GM18868 (cell line): ENCODE results near the gene ODC1.

Source experiments
- ATAC-seq: cut with Tn5 transposase; IDR thresholded peaks from one replicate; pipeline ENCODE4 v1.9.1; 2021; ENCODE audit warnings: mild to moderate bottlenecking, moderate library complexity; ENCODE audit not compliant: unreplicated experiment

The ODC1 gene

GRCh38 chr2:10435820-10436204 lies 12.3 kb downstream of the ODC1 start:
- no peak for ATAC-seq

- peak; percentile 84 for ATAC-seq
These were observed 13.0 kb downstream of the ODC1 start for GRCh38 chr2:10434886-10435819.

- ATAC-seq, result no peak
These were observed 13.9 kb downstream of the ODC1 start for GRCh38 chr2:10433947-10434885.

- ATAC-seq, result no peak
These were observed 14.7 kb downstream of the ODC1 start for GRCh38 chr2:10433264-10433946.

GRCh38 chr2:10432311-10433181 lies 15.6 kb downstream of the ODC1 start:
- no peak for ATAC-seq

- no peak for ATAC-seq
These were observed 16.3 kb downstream of the ODC1 start for GRCh38 chr2:10431797-10432196.

- no peak for ATAC-seq
These were observed 17.1 kb downstream of the ODC1 start for GRCh38 chr2:10430886-10431622.

- ATAC-seq, result no peak
These were observed 19.2 kb downstream of the ODC1 start for GRCh38 chr2:10428924-10429323.

GRCh38 chr2:10428355-10428754 lies 19.8 kb downstream of the ODC1 start:
- ATAC-seq, result no peak

- ATAC-seq, result no peak
These were observed 20.5 kb downstream of the ODC1 start for GRCh38 chr2:10427618-10427949.

- no peak for ATAC-seq
These were observed 21.2 kb downstream of the ODC1 start for GRCh38 chr2:10426726-10427617.

GRCh38 chr2:10425699-10426098 lies 22.4 kb downstream of the ODC1 start:
- ATAC-seq, result no peak

- no peak for ATAC-seq
These were observed 23.1 kb downstream of the ODC1 start for GRCh38 chr2:10424916-10425505.

- ATAC-seq, result no peak
These were observed 24.1 kb downstream of the ODC1 start for GRCh38 chr2:10424051-10424450.

- ATAC-seq, result no peak
These were observed 24.7 kb downstream of the ODC1 start for GRCh38 chr2:10423400-10423774.

- no peak for ATAC-seq
These were observed 25.3 kb downstream of the ODC1 start for GRCh38 chr2:10422732-10423399.

GRCh38 chr2:10422251-10422650 lies 25.9 kb downstream of the ODC1 start:
- no peak for ATAC-seq
